Activated CD8-positive, alpha-beta memory T cell treated with anti-CD3 and anti-CD28 coated beads, Interleukin-2, amount 10 ng/mL, durations not matched to agents 7 days and 5 days (primary cell): ENCODE results near the gene FOXP4. TPM values are rescaled to one million over a fixed set of nuclear protein-coding genes. Genes with fewer than 3 reads are reported as not detected.

Source experiments
- ATAC-seq: fragments of 150-1000 bp; cut with Tn5 transposase; one replicate; pipeline ENCODE4 v1.10.0; 2021; ENCODE audit warnings: moderate library complexity
- CTCF ChIA-PET: fragments of 350-600 bp; sonication (Branson Sonifier 250); formaldehyde crosslinking; loops from one replicate; lab custom pipeline; 2021; ENCODE audit warnings: antibody characterized with exemption; lab: Charles Lee
- DNase-seq: peaks from one replicate; pipeline ENCODE4 v3.0.0-alpha.2; 2020
- H3K27ac Mint-ChIP-seq: one replicate; pipeline ENCODE4 v1.8.0; 2021; ENCODE audit warnings: mild to moderate bottlenecking, mixed read lengths
- H3K27me3 Mint-ChIP-seq: one replicate; pipeline ENCODE4 v1.8.0; 2021; ENCODE audit warnings: mixed read lengths
- H3K36me3 Mint-ChIP-seq: one replicate; pipeline ENCODE4 v1.8.0; 2021; ENCODE audit warnings: mild to moderate bottlenecking, mixed read lengths
- H3K4me1 Mint-ChIP-seq: one replicate; pipeline ENCODE4 v1.8.0; 2021; ENCODE audit warnings: mixed read lengths
- H3K4me3 Mint-ChIP-seq: one replicate; pipeline ENCODE4 v1.8.0; 2021; ENCODE audit warnings: mild to moderate bottlenecking, moderate library complexity, mixed read lengths
- H3K9me3 Mint-ChIP-seq: one replicate; pipeline ENCODE4 v1.8.0; 2022; ENCODE audit warnings: low read depth, mixed read lengths
- total RNA-seq, 2 experiments: library from RNA; stranded (reverse); gene quantifications; one replicate each; pipeline ENCODE4 v1.2.3, GENCODE V29; 2021

FOXP4 gene
- 1 to 10 TPM; 6.5 to 7.7 TPM for total RNA-seq

DNA sequence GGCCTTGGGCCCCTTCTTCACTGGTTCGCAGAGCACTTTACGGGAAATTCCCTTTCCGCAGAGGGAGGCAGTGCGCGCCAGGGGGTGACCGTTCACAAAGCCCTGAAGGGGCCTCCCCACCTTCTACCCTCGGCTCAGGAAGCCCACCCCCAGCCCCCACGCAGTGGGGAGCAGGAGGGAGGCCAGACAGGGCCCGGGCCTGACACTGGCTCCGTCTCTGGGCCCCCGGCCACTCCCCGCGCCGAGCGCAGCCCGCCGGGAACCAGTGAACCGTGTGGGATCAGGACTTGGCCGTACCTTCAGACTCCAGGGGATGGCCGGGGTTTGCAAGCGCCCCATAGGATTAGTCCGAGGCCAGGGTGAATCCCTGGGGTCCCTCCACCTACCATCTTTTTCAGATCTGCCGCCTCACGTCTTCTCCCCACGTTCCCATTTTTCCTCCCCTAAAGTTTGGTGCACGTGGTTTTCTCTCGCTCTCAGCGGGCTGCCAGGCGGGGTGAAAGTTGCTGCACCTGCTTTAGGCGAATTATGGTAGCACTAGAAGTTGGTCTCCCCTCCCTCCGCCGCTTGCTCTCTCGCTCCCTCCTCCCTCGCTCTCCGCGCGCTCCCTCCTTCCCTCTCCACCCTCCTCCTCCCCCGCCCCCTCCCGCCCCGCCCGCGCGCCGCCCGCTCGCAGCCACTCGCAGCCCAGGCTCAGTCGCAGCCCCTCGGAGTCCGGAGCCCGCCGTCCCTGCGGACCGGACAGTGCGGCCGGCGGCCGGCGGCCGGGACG is at the start of gene FOXP4:
Gene FOXP4 (plus strand): TSS at position 679 of the 772 bp plus-strand sequence. CDS start 19,380 bp downstream, outside the sequence.
- H3K4me3 Mint-ChIP-seq = peak within 1 kb of the TSS; percentile 77
- peaks cover 65% of the 10 kb centered on the region for H3K27me3 Mint-ChIP-seq
- CTCF ChIA-PET = interaction anchor here (1.7 kb wide), 1 partner anchor 120 kb away, joined by 4 read pairs; no protein-coding TSS in a partner anchor
- H3K9me3 Mint-ChIP-seq = no peaks in the 10 kb centered on the region
- DNase-seq (peak; percentile 91), ATAC-seq (peak; percentile 87)
- H3K4me1 Mint-ChIP-seq = peaks cover 20% of the 10 kb centered on the region
- H3K36me3 Mint-ChIP-seq = no peaks in the 10 kb centered on the region
- peak within 1 kb of the TSS; percentile 26 for H3K27ac Mint-ChIP-seq

DNA sequence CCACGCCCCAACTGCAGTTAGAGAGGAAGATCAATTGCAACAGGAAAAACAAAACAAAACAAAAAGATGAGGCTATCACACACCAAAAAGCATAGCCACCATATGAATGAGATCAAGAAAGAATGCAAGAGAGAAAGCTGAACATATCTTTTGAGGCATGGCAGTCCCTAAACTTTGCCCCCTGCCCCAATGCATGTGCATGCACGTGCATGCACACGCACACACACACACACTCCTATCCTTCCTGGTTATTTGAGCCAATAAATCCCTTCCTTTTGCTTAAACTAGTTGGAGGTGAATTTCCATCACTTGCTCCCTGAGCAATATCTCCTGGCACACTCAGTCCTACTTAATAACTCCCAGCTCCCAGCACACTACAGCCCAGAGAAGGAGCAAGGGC is 48.6 kb upstream of the FOXP4 start:
- ATAC-seq = no peak
- Mint-ChIP-seq H3K27me3 (peaks cover 43% of the 10 kb centered on the region), H3K27ac (no peak overlapping the region), H3K4me3 (no peak overlapping the region), H3K9me3 (no peaks in the 10 kb centered on the region), H3K4me1 (peaks cover 3% of the 10 kb centered on the region), H3K36me3 (no peaks in the 10 kb centered on the region)
- CTCF ChIA-PET = interaction anchor here (0.9 kb wide), 1 partner anchor 75 kb away, joined by 3 read pairs; no protein-coding TSS in a partner anchor
- DNase-seq = no peak

GRCh38 chr6:41497994-41498393 is 48.2 kb upstream of the FOXP4 start:
- no peak for DNase-seq
- Mint-ChIP-seq H3K4me1 (peaks cover 3% of the 10 kb centered on the region), H3K36me3 (no peaks in the 10 kb centered on the region), H3K4me3 (no peak overlapping the region), H3K27me3 (peaks cover 43% of the 10 kb centered on the region), H3K27ac (no peak overlapping the region), H3K9me3 (no peaks in the 10 kb centered on the region)
- CTCF ChIA-PET = no interaction called here
- ATAC-seq = no peak

DNA sequence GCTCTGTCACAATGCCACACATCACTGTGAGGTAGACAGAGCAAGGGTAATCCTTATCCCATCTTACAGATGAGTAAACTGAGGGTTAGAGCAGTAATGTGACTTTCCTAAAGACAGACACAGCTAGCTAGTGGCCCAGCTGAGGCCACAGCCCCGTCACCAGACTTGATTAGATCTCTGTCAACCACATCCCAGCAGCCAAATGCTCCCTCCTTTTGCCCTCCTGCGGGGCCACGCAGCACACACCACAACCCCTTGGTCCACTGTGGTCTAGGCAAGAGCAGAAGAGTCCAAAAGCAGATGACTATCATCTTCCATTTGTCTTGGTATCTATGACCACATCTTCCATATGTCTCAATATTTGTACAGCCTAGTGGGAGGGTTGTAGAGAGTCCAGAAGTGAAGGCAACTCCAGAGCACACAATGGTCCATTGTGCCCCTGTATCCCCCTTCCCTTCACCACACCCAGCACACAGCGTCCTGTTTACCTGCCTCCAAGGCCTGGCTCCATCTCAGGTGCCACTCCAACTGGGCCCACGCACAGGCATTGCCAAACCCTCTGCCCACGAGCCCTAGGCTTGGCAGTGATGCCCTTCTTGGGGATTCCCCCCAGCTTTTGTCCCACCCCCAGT is 47.1 kb upstream of the FOXP4 start:
- H3K4me3 Mint-ChIP-seq = no peak overlapping the region
- H3K27me3 Mint-ChIP-seq = peaks cover 47% of the 10 kb centered on the region
- H3K36me3 Mint-ChIP-seq = no peaks in the 10 kb centered on the region
- no peak overlapping the region for H3K27ac Mint-ChIP-seq
- H3K4me1 Mint-ChIP-seq = peaks cover 3% of the 10 kb centered on the region
- CTCF ChIA-PET = no interaction called here
- no peak for ATAC-seq
- no peaks in the 10 kb centered on the region for H3K9me3 Mint-ChIP-seq
- no peak for DNase-seq

- CTCF ChIA-PET = interaction anchor here (0.7 kb wide), 1 partner anchor 28 kb away, joined by 3 read pairs; no protein-coding TSS in a partner anchor
- no peak for DNase-seq
- no peaks in the 10 kb centered on the region for H3K9me3 Mint-ChIP-seq
- ATAC-seq = no peak
- H3K36me3 Mint-ChIP-seq = no peaks in the 10 kb centered on the region
- H3K27me3 Mint-ChIP-seq = peaks cover 54% of the 10 kb centered on the region
- no peak overlapping the region for H3K27ac Mint-ChIP-seq
- peaks cover 8% of the 10 kb centered on the region for H3K4me1 Mint-ChIP-seq
- no peak overlapping the region for H3K4me3 Mint-ChIP-seq
Measured at GRCh38 chr6:41500561-41500960, 45.6 kb upstream of the FOXP4 start.

GRCh38 chr6:41502566-41502916 is 43.6 kb upstream of the FOXP4 start:
- DNase-seq = no peak
- H3K27ac Mint-ChIP-seq = no peak overlapping the region
- H3K4me1 Mint-ChIP-seq = peaks cover 8% of the 10 kb centered on the region
- CTCF ChIA-PET = no interaction called here
- H3K4me3 Mint-ChIP-seq = no peak overlapping the region
- no peaks in the 10 kb centered on the region for H3K9me3 Mint-ChIP-seq
- no peak for ATAC-seq
- peaks cover 57% of the 10 kb centered on the region for H3K27me3 Mint-ChIP-seq
- H3K36me3 Mint-ChIP-seq = no peaks in the 10 kb centered on the region

DNA sequence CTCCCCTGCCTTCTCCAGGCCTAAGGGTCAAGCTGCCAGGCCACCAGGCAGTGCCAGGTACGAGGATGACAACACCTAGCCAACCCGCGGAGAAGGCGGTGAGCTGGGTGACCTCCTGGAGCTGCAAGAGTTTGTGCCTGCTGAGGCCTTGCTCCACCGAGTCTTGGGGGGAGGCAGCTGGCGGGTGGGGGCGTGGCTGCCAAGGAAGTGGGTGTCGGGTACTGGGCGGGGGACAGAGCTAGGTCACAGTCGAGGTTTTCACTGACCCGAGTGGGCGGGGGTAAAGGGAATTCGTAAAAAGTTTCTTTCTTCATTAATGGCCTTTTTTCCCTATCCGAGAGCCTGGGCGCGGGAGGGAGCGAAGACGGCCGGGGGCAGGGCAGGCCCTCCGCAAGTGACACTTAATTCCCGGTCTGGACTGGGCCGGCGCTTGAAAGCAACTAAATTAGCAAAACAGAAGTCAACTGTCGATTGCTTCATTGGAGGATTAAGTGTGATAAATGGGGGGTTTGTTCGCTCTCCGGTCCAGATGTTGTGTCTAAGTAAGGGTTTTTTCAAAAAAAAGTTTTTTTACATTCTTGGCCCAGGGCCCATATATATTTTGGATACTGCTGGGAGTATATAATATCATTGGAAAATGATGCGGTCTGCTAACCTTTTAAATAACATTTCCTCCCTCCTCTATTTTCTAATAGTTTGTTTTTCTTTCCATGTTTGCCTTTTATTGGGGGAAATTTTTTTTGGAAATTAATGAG is 43.1 kb upstream of the FOXP4 start:
- H3K27me3 Mint-ChIP-seq = peaks cover 58% of the 10 kb centered on the region
- H3K36me3 Mint-ChIP-seq = no peaks in the 10 kb centered on the region
- no peak overlapping the region for H3K4me3 Mint-ChIP-seq
- DNase-seq (no peak), ATAC-seq (no peak)
- peaks cover 8% of the 10 kb centered on the region for H3K4me1 Mint-ChIP-seq
- no peak overlapping the region for H3K27ac Mint-ChIP-seq
- CTCF ChIA-PET = no interaction called here
- H3K9me3 Mint-ChIP-seq = no peaks in the 10 kb centered on the region

DNA sequence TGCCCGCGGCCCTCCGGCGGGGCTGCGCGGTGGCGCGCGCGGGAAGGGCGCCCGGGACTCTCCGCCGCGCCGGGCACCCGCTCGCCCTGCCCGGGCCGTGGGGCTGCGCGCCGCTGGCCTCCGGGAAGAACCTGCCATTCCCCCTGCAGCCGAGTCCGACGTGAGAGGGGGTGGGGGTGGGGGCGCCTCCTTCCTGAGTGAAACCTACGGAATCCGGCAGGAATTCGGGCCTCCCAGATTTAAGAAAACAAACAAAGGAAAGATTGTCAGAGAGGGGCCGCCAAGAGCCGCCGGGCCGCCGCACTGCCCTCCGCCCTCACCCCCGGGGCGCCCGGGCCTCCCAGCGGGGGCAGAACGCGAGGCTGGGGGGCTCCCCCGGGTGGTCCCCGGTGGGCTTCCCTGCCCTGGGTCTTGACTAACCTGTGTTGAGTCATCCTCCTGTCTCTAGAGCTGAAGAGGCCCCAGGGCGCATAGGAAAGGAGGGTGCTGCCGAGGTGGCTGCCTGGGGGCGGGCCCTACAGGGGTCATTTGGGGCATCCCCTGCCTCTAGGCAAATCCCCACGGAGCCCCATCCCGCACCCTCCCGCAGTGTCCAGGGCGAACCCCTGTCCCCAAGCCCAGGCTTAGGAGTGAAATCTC is 42.2 kb upstream of the FOXP4 start:
- CTCF ChIA-PET = no interaction called here
- no peak for ATAC-seq
- Mint-ChIP-seq H3K4me1 (peaks cover 8% of the 10 kb centered on the region), H3K27ac (no peak overlapping the region), H3K9me3 (no peaks in the 10 kb centered on the region), H3K27me3 (peaks cover 60% of the 10 kb centered on the region), H3K36me3 (no peaks in the 10 kb centered on the region), H3K4me3 (peak overlapping the region; percentile 25)
- no peak for DNase-seq

GRCh38 chr6:41504466-41505121 is 41.6 kb upstream of the FOXP4 start:
- ATAC-seq (no peak), DNase-seq (no peak)
- CTCF ChIA-PET = no interaction called here
- no peaks in the 10 kb centered on the region for H3K9me3 Mint-ChIP-seq
- H3K4me1 Mint-ChIP-seq = peaks cover 5% of the 10 kb centered on the region
- no peak overlapping the region for H3K27ac Mint-ChIP-seq
- peaks cover 66% of the 10 kb centered on the region for H3K27me3 Mint-ChIP-seq
- H3K4me3 Mint-ChIP-seq = peak overlapping the region; percentile 25
- no peaks in the 10 kb centered on the region for H3K36me3 Mint-ChIP-seq

- Mint-ChIP-seq H3K4me1 (peaks cover 5% of the 10 kb centered on the region), H3K36me3 (no peaks in the 10 kb centered on the region), H3K27ac (no peak overlapping the region), H3K9me3 (no peaks in the 10 kb centered on the region), H3K27me3 (peaks cover 67% of the 10 kb centered on the region), H3K4me3 (no peak overlapping the region)
- ATAC-seq (no peak), DNase-seq (no peak)
- CTCF ChIA-PET = no interaction called here
Measured at GRCh38 chr6:41505122-41506049, 40.8 kb upstream of the FOXP4 start.

GRCh38 chr6:41508479-41508878 is 37.7 kb upstream of the FOXP4 start:
- Mint-ChIP-seq H3K27me3 (peaks cover 64% of the 10 kb centered on the region), H3K36me3 (no peaks in the 10 kb centered on the region), H3K9me3 (no peaks in the 10 kb centered on the region), H3K27ac (no peak overlapping the region), H3K4me1 (peaks cover 5% of the 10 kb centered on the region), H3K4me3 (no peak overlapping the region)
- CTCF ChIA-PET = interaction anchor here (1.1 kb wide), 1 partner anchor 176 kb away, joined by 4 read pairs; no protein-coding TSS in a partner anchor
- ATAC-seq = no peak
- no peak for DNase-seq

- Mint-ChIP-seq H3K36me3 (no peaks in the 10 kb centered on the region), H3K9me3 (no peaks in the 10 kb centered on the region)
- ATAC-seq = no peak
Measured at GRCh38 chr6:41509580-41509979, 36.6 kb upstream of the FOXP4 start.

More at GRCh38 chr6:41509580-41509979, 36.6 kb upstream of the FOXP4 start:
- H3K4me1 Mint-ChIP-seq = peaks cover 2% of the 10 kb centered on the region
- CTCF ChIA-PET = interaction anchor here (1.6 to 1.9 kb wide), 2 partner anchors 85 to 174 kb away, joined by 3 to 4 read pairs; no protein-coding TSS in a partner anchor
- no peak overlapping the region for H3K27ac Mint-ChIP-seq
- no peak for DNase-seq
- H3K4me3 Mint-ChIP-seq = no peak overlapping the region
- H3K27me3 Mint-ChIP-seq = peaks cover 61% of the 10 kb centered on the region
